Stimulated activated CD4-positive, alpha-beta T cell treated with anti-CD3 and anti-CD28 coated beads, Interleukin-4, amount 100 ng/mL, for 1 hour (primary cell): ENCODE measurements around the gene NEURL4.

Experiments
- DNase-seq: peaks from one replicate; pipeline ENCODE4 v3.0.0-alpha.2; 2020

NEURL4 gene

DNA sequence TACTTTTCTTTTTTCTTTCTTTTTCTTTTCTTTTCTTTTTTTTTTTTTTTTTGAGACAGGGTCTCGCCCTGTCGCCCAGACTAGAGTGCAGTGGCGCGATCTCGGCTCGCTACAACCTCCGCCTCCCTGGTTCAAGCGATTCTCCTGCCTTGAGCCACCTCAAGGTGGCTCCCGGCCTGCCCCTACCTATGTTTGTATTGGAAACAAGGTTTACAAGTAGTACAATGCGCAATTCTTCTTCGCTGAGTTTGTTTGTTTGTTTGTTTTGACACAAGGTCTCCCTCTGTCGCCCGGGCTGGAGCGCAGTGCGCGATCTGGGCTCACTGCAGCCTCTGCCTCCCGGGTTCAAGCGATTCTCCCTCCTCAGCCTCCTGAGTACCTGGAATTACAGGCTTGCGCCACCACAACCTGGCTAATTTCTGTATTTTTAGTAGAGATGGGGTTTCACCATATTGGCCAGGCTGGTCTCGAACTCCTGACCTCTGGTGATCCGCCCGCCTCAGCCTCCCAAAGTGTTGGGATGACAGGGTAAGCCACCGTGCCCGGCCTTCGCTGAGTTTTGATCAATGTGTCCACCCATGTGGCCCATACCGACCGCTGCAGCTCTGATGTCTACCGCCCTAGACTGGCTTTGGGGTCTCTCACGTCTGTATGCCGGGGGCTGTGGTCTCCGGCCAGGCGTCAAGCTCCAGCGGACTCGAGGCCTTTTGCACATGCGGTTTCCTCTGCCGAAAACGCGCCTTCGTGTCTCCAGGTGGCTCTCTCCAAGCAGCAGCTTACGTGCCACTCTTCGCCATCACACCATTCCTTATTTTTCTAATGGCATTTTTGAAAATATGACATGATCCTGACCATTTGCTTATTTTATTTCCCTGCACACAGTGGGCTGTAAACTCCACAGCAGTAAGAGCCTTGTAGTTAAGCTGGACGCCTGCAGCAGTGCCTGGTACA is 33.6 kb downstream of the NEURL4 start:
- no peak for DNase-seq

DNA sequence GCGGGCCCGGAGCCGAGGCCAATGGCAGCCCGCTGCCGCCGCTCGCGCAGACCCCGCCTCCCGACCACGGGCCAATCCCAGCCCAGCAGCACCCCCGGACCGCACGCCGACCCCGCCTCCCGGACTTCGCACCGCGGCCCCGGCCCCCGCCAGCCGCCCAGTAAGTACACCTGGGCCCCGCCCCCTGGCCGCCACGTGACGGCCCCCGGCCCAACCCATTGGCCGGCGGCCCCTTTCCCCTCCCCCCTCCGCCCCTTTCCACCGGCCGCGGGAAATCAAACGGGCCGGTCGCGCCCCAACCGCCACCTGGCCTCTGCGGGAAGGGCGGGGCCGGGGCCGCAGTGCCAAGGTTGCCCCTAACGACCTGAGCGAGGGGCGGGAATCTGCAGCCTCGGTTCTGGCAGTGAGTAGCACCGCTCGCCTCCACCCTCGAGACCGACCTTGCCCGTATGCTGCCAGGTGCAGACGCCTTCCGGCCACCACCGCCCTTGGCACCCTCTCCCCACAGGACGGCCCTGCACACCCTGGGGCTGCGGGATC is 34.5 kb downstream of the NEURL4 start, which contains the start of gene YBX2:
TSS of gene YBX2 (minus strand) at position 26 of the 540 bp plus-strand sequence. CDS start 139 bp downstream, outside the sequence.
- peak; percentile 74 for DNase-seq

- no peak for DNase-seq
These were observed 35.1 kb downstream of the NEURL4 start for GRCh38 chr17:7293816-7294613.

- no peak for DNase-seq
These were observed 36.0 kb downstream of the NEURL4 start for GRCh38 chr17:7293159-7293558.

- DNase-seq = no peak
These were observed 36.4 kb downstream of the NEURL4 start for GRCh38 chr17:7292729-7293128.

GRCh38 chr17:7292194-7292593 is 36.9 kb downstream of the NEURL4 start:
- no peak for DNase-seq

DNA sequence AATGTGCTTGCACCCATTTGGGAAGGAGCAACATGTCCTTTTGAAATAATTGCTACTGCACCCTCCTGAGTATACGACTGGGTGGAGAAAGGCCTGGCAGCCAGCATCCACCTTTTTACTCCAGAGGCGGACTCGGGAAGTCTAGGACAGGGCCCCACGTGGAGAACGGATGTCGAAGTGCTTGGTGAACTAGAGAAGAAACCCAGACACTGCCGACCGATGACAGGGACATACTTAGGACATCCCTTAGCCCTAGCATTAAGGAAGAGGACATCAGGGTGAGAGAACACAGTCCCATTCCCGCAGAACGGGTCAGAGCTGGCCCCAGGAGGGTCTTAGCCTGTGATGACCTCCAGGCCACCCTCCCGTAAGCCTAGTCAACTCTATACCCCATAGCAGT is 38.5 kb downstream of the NEURL4 start:
- no peak for DNase-seq

DNA sequence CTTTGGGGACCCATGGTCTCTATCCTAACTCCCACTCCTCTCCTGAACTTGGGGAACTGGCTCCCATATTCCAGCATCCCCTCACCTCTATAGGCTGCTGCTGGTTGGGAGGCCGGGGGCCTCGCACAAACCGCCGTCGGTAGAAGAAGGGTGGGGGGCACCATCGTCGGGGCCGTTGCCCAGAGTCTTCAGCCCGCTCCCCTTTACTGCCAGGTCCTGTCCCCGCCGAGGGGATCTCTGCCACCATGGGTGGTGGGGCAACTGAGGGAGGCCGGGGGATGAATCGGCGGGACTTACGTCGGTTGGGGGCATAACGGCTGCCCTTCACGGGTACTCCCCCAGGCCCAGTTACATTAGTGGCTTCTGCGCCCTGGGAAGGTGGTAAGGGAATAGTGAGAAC is 39.0 kb downstream of the NEURL4 start:
- DNase-seq = no peak

GRCh38 chr17:7289256-7290032 is 39.7 kb downstream of the NEURL4 start:
- no peak for DNase-seq

DNA sequence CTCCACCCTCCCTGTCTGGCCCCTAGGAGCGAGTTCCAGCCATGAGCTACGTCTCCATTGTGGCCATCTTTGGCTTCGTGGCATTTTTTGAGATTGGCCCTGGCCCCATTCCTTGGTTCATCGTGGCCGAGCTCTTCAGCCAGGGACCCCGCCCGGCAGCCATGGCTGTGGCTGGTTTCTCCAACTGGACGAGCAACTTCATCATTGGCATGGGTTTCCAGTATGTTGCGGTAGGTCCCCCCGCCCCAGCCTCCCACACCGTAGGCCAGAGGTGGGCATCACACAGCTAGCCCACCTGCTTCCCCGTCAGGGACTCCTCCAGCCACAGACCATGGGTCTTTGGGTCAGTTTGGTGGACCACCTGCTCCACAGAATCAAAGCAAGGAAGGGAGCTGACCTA is 43.5 kb downstream of the NEURL4 start:
- no peak for DNase-seq

GRCh38 chr17:7284911-7285310 is 44.2 kb downstream of the NEURL4 start:
- DNase-seq = no peak

GRCh38 chr17:7283471-7284216 is 45.5 kb downstream of the NEURL4 start:
- no peak for DNase-seq

- DNase-seq = no peak
These were observed 46.3 kb downstream of the NEURL4 start for GRCh38 chr17:7282752-7283321.

DNA sequence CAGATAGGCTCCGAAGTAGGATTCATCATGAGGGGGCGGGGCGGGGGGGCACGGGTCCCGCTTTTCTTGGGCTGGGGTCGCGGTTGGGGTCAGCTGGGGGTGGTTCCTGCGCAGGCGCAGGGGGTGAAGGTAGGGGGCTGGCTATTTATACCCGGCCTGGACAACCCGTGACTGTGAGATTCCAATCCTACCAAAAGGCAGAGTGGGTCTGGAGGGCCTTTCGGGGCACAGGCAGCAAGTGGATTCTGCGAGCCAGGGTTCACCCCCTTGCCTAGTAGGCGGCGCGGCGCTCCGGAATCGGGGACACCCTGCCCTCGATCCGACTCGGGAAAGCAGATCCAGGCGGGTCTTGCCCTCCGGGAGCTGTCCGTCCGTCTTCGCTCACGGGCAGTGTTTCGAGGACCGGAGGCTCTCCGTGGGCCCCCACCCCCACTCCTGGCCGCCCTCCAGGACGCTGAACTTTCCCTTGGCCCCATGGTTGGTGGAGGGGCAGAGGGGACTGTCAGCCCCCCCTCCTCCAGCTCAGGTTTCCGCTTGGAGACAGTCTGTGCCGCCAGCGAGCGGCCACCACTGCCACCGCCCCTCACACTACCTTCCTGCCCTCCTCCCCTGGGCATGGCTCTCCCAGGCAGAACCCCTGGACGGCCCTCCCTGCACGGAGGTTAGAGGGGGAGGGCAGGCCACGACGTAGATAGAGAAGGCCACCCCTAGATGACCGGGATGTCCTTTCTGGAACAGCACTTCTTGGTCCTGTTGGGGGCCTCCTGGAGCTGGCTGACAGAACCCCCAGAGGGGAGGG is 47.0 kb downstream of the NEURL4 start:
- no peak for DNase-seq

DNA sequence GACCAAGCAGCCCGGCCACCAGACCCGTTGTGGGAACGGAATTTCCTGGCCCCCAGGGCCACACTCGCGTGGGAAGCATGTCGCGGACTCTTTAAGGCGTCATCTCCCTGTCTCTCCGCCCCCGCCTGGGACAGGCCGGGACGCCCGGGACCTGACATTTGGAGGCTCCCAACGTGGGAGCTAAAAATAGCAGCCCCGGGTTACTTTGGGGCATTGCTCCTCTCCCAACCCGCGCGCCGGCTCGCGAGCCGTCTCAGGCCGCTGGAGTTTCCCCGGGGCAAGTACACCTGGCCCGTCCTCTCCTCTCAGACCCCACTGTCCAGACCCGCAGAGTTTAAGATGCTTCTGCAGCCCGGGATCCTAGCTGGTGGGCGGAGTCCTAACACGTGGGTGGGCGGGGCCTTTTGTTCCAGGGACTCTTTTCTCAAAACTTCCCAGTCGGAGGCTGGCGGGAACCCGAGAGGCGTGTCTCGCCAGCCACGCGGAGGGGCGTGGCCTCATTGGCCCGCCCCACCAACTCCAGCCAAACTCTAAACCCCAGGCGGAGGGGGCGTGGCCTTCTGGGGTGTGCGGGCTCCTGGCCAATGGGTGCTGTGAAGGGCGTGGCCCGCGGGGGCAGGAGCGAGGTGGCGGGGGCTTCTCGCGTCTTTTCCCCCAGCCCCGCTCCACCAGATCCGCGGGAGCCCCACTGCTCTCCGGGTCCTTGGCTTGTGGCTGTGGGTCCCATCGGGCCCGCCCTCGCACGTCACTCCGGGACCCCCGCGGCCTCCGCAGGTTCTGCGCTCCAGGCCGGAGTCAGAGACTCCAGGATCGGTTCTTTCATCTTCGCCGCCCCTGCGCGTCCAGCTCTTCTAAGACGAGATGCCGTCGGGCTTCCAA is 47.8 kb downstream of the NEURL4 start, which contains the start of gene SLC2A4:
TSS of gene SLC2A4 (plus strand) at position 645 of the 879 bp plus-strand sequence. CDS start at position 862, 217 bp downstream.
- peak; percentile 91 for DNase-seq

DNA sequence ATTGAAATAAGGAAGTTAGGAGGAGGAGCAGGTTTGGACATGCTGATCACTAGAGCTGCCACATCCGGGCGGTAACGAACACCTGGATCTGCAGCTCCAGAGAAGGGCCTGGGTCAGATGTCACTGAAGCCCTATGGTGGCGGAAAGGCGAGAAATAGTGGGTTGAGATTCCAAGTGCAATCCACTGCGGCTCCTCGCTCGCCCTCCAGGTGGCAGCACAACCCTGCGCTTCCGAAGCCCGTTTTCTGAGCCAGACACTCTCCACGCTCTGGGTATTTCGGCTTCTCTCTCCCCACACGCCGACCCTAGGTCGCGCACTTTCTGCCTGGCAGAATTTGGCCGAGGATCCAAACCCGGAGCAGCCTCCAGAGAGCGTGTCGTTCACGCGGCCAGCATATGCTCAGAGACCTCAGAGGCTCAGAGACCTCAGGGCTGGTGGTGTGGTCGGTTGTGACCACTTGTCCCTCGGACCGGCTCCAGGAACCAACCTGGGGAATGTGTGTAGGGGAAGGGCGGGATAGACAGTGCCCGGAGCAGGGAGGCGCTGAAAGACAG is 48.5 kb downstream of the NEURL4 start:
- peak; percentile 87 for DNase-seq

DNA sequence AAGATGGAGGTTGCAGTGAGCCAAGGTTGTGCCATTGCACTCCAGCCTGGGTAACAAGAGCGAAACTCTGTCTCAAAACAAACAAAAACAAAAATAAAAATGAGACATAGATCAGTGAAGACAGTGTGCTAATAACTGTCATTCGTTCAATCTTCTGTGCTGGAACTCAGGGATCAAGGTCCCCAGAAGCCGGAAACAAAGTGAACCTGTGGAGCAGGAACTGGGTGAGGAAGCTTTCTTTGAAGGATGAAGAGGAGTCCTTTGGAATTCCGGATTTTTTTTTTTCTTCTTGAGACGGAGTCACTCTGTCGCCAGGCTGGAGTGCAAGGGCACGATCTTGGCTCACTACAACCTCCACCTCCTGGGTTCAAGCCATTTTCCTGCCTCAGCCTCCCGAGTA is 49.7 kb downstream of the NEURL4 start:
- DNase-seq = no peak

- DNase-seq = no peak
These were observed 62.4 kb downstream of the NEURL4 start for GRCh38 chr17:7266784-7267183.
